ENCODE data around the gene SLC40A1. TPM values are rescaled to one million over a fixed set of nuclear protein-coding genes. Genes with fewer than 3 reads are reported as not detected.

Gene SLC40A1
- total and polyA plus RNA-seq, 8 donors = 21.3 to 147 (median 73.8) TPM

GRCh38 chr2:189614585-189614984 lies 34.0 kb upstream of the SLC40A1 start:
- 81 to 94% (median 91%) methylated on average over 4 of the region's 4 CpGs for WGBS, 5 donors

DNA sequence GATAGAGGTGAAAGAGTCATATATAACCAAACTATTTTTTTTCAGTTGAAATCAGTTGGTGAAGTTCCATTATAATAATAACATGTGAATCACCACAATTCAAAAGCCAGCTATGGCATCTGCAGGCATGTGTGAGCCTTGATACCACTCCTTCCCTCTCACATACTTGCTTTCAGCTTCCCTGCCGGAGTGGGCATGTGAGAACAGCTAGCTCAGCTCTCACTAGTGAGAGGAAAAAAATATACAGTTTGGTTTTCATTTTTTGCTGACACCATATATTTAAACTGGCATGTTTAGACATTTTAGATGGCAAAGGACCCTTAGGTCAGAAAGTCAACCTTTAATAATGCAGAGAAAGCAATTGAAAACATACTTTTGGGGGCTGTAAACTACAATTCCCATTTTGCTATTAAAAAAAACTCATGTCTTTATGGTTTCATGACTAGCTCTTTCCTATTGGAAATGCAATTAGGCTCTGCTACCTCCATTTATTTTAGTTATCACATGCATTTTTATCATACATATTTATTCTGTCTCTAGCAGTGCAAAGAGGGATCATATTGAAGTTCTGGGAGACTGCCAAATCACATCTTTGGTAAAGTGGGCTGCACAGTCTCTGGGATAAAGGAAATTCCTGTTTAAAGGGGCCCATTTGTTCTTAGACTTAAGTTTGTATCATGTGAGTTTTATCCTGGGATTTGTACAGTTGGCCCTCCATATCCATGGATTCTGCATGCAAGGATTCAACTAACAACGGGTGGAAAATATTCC lies 33.2 kb upstream of the SLC40A1 start:
- peak overlapping the region; percentile 12 to 82 (median 63) for H3K27ac ChIP-seq

More at GRCh38 chr2:189614585-189614984, 34.0 kb upstream of the SLC40A1 start:
- Histone ChIP-seq H3K9me3 (no peaks in the 10 kb centered on the region), H3K4me3 (no peak overlapping the region), H3K27me3 (no peaks in the 10 kb centered on the region), H3K4me1 (peaks cover 7 to 25% (median 20%) of the 10 kb centered on the region in 4 donors), H3K27ac (peak overlapping the region in 1 of 5 donors; percentile 82), H3K36me3 (no peaks in the 10 kb centered on the region)
- intact Hi-C loops (cut with DNase I; ENCODE audit: low total_unique reads) = no loop called here
- no peak for TF ChIP-seq EP300 (IDR thresholded peaks at IDR 0.05)
- no peak for TF ChIP-seq POLR2A (IDR thresholded peaks at IDR 0.05)
- TF ChIP-seq POLR2AphosphoS5 (IDR thresholded peaks at IDR 0.05) = no peak
- TF ChIP-seq, protein P1, sequence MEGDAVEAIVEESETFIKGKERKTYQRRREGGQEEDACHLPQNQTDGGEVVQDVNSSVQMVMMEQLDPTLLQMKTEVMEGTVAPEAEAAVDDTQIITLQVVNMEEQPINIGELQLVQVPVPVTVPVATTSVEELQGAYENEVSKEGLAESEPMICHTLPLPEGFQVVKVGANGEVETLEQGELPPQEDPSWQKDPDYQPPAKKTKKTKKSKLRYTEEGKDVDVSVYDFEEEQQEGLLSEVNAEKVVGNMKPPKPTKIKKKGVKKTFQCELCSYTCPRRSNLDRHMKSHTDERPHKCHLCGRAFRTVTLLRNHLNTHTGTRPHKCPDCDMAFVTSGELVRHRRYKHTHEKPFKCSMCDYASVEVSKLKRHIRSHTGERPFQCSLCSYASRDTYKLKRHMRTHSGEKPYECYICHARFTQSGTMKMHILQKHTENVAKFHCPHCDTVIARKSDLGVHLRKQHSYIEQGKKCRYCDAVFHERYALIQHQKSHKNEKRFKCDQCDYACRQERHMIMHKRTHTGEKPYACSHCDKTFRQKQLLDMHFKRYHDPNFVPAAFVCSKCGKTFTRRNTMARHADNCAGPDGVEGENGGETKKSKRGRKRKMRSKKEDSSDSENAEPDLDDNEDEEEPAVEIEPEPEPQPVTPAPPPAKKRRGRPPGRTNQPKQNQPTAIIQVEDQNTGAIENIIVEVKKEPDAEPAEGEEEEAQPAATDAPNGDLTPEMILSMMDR (IDR thresholded peaks at IDR 0.05) = no peak
- DNase-seq = no peak

DNA sequence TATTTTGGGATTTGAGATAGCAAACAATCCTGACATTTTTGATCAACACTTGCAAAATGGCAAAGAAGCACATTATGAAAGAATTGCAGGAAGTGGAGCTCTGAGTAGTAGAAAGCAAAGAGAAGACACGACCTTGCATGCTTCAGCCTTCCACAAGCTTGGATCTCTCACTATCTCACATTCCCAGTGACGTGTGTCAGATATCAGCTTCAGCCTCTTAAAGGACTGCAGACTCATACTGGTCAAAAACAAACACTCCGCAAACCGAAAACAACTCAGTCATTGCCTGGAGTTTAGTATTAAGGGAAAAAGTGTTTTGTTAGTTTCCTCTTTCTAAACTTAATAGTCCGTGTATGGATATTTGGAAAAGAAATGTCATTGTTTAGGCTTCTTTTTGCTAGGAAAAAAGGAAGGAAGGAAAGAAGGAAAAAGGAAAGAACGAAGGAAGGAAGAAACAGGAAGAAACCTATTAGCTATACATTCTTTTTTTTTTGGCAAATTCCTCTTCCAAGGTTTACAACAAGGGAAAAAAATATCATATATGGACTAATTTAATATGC lies 32.6 kb upstream of the SLC40A1 start:
- H3K36me3 ChIP-seq = no peaks in the 10 kb centered on the region
- no peaks in the 10 kb centered on the region for H3K9me3 ChIP-seq
- no peak for TF ChIP-seq EP300 (IDR thresholded peaks at IDR 0.05)
- no peak for TF ChIP-seq POLR2A (IDR thresholded peaks at IDR 0.05)
- peak in 2 of 3 donors; percentile 66 to 85 for TF ChIP-seq POLR2AphosphoS5 (IDR thresholded peaks at IDR 0.05)
- TF ChIP-seq, protein P1 (IDR thresholded peaks at IDR 0.05) = no peak
- no peaks in the 10 kb centered on the region for H3K27me3 ChIP-seq
- H3K4me3 ChIP-seq = peak overlapping the region; percentile 2 to 21 (median 9)
- H3K4me1 ChIP-seq = peaks cover 7 to 35% (median 20%) of the 10 kb centered on the region in 4 donors
- peak in 1 of 2 donors; percentile 79 for DNase-seq
- peak overlapping the region in 4 of 5 donors; percentile 12 to 82 (median 51) for H3K27ac ChIP-seq
- intact Hi-C loops (cut with DNase I; ENCODE audit: low total_unique reads) = no loop called here
- WGBS, 5 donors = 8 to 11% (median 9%) methylated on average over 6 of the region's 6 CpGs

More for the DNA sequence above, 33.2 kb upstream of the SLC40A1 start:
- peak overlapping the region in 2 of 4 donors; percentile 3 to 15 for H3K4me3 ChIP-seq
- WGBS, 5 donors = 36 to 61% (median 41%) methylated on average over 2 of the region's 2 CpGs
- no peaks in the 10 kb centered on the region for H3K36me3 ChIP-seq
- intact Hi-C loops (cut with DNase I; ENCODE audit: low total_unique reads) = no loop called here
- peak in 1 of 2 donors; percentile 51 for DNase-seq
- TF ChIP-seq POLR2A (IDR thresholded peaks at IDR 0.05) = no peak
- H3K9me3 ChIP-seq = no peaks in the 10 kb centered on the region
- peaks cover 7 to 32% (median 20%) of the 10 kb centered on the region in 4 donors for H3K4me1 ChIP-seq
- no peaks in the 10 kb centered on the region for H3K27me3 ChIP-seq

- TF ChIP-seq EP300 (IDR thresholded peaks at IDR 0.05) (no peak), POLR2AphosphoS5 (IDR thresholded peaks at IDR 0.05) (no peak), POLR2A (IDR thresholded peaks at IDR 0.05) (no peak)
- TF ChIP-seq, protein P1 (IDR thresholded peaks at IDR 0.05) = no peak
- Histone ChIP-seq H3K36me3 (no peaks in the 10 kb centered on the region), H3K27ac (no peak overlapping the region), H3K27me3 (no peaks in the 10 kb centered on the region), H3K4me3 (no peak overlapping the region), H3K4me1 (peaks cover 7 to 35% (median 20%) of the 10 kb centered on the region in 4 donors), H3K9me3 (no peaks in the 10 kb centered on the region)
- 81 to 91% (median 82%) methylated on average over 2 of the region's 2 CpGs for WGBS, 5 donors
- DNase-seq = no peak
- intact Hi-C loops (cut with DNase I; ENCODE audit: low total_unique reads) = no loop called here
These were observed 30.1 kb upstream of the SLC40A1 start for GRCh38 chr2:189610700-189611099.
